ENCODE measurements around the gene EMC9. TPM values are rescaled to one million over a fixed set of nuclear protein-coding genes. Genes with fewer than 3 reads are reported as not detected.

Gene EMC9
- total RNA-seq, 1 donor from 2014 or later = 10.5 TPM

DNA sequence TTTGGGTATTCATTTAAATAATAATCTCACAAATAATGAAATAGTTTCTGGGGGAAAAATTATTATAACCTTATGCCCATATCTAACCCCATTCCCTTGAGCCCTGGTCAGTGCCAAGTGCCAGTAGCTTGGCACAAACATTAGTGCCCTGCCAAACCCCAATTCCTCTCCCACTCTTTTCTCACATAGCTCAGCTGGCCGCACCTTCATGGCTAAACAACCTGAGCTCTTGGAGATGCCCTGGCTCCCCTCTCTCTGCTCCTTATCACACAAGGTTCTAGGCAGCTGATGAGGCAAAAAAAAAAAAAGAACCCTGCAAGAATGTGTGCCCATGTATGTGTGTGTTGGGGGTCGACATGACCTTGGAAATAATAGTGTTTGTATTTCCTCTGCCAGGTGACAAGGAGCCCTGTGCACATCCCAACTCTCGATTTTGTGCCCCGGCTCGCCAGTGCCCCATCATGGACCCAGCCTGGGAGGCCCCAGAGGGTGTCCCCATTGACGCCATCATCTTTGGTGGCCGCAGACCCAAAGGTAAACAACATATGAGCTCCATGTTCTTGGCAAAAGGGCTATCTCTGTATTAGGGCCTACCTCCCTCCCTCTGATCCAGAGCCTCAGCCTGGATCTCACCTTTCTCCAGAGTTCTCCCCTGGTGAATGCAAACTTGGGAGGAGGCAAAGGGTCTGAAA, 38.9 kb downstream of the EMC9 start:
- DNase-seq = no peak
- Histone ChIP-seq H3K9me3 (no peaks in the 10 kb centered on the region), H3K27ac (no peak overlapping the region), H3K36me3 (peaks cover 35% of the 10 kb centered on the region), H3K27me3 (no peaks in the 10 kb centered on the region), H3K4me1 (no peaks in the 10 kb centered on the region), H3K4me3 (no peak overlapping the region)
- TF ChIP-seq CTCF (IDR thresholded peaks at IDR 0.05) = no peak
- no peak for ATAC-seq
- intact Hi-C loops (cut with DNase I) = loop anchor here (10.0 kb wide), 1 partner anchor 48 kb away; the partner anchor contains the start of gene CARMIL3

DNA sequence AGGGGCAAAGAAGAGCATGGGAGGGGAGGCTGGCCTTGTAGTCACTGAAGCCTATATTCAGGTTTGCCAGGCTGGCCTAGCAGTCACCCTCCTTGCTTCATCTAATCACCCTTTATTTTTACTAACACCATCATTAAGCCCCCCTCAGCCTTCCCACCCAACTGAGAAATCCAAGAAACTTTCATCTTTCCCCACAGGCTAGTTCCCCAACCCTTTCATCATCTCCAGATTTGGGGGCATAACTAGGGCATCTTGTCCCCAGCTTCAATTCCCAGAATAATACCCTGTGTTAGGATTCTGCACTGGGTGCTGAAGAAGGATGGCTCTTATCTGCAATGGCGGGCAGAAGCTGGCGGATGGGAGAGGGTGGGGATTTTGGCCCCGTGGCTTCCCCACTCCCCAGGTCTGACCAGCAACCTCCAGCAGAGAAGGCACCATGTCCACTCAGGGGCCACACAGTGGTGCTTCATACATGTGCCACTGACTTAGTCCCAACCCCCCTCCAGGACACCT, 40.4 kb downstream of the EMC9 start:
- intact Hi-C loops (cut with DNase I) = loop anchor here (10.0 kb wide), 1 partner anchor 46 kb away; the partner anchor contains the start of gene CARMIL3
- no peak for TF ChIP-seq CTCF (IDR thresholded peaks at IDR 0.05)
- Histone ChIP-seq H3K9me3 (no peaks in the 10 kb centered on the region), H3K4me1 (no peaks in the 10 kb centered on the region), H3K27ac (no peak overlapping the region), H3K36me3 (peaks cover 35% of the 10 kb centered on the region), H3K27me3 (no peaks in the 10 kb centered on the region), H3K4me3 (no peak overlapping the region)
- ATAC-seq (no peak), DNase-seq (no peak)

GRCh38 chr14:24100197-24100981, 41.0 kb downstream of the EMC9 start:
- H3K4me3 ChIP-seq = no peak overlapping the region
- peaks cover 5% of the 10 kb centered on the region for H3K4me1 ChIP-seq
- no peaks in the 10 kb centered on the region for H3K27me3 ChIP-seq
- no peak for TF ChIP-seq CTCF (IDR thresholded peaks at IDR 0.05)
- H3K27ac ChIP-seq = no peak overlapping the region
- intact Hi-C loops (cut with DNase I) = loop anchor here (10.0 kb wide), 1 partner anchor 46 kb away; the partner anchor contains the start of gene CARMIL3
- no peaks in the 10 kb centered on the region for H3K9me3 ChIP-seq
- DNase-seq (no peak), ATAC-seq (no peak)
- peaks cover 35% of the 10 kb centered on the region for H3K36me3 ChIP-seq

DNA sequence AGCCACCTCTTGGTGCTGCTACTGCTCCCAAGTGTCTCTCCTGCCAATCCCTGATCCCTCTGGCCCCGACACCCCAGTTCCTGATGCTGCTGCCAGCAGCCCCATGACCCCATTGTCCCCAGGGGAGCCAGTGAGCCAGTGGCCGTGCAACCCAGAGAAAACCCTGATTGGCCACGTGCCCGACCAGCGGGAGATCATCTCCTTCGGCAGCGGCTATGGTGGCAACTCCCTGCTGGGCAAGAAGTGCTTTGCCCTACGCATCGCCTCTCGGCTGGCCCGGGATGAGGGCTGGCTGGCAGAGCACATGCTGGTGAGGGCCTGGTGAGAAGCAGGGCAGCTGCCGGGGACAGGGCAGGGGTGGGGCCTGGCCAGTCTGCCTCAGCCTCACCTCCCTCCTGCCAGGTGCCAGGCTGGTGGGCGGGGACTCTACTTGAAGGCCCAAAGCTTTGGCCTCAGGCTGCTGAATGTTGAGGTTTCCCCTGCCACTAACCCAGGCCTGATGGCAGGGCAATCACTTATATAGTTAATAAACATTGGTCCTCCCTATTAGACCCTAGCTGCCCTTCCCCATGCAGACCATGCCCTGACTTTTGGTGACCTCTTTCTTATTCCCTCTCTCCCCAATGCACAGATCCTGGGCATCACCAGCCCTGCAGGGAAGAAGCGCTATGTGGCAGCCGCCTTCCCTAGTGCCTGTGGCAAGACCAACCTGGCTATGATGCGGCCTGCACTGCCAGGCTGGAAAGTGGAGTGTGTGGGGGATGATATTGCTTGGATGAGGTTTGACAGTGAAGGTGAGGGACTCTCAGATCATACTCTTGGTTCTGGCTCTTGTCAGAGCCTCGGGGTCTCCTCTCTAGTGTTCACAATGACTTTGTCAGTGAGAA, 42.2 kb downstream of the EMC9 start:
- H3K4me1 ChIP-seq = peaks cover 10% of the 10 kb centered on the region
- no peaks in the 10 kb centered on the region for H3K9me3 ChIP-seq
- H3K27me3 ChIP-seq = no peaks in the 10 kb centered on the region
- ATAC-seq (no peak), DNase-seq (peak; percentile 63)
- intact Hi-C loops (cut with DNase I) = no loop called here
- no peak for TF ChIP-seq CTCF (IDR thresholded peaks at IDR 0.05)
- H3K27ac ChIP-seq = no peak overlapping the region
- no peak overlapping the region for H3K4me3 ChIP-seq
- peaks cover 35% of the 10 kb centered on the region for H3K36me3 ChIP-seq

- H3K9me3 ChIP-seq = no peaks in the 10 kb centered on the region
- no peaks in the 10 kb centered on the region for H3K27me3 ChIP-seq
- intact Hi-C loops (cut with DNase I) = no loop called here
- H3K36me3 ChIP-seq = peaks cover 35% of the 10 kb centered on the region
- H3K4me1 ChIP-seq = peaks cover 15% of the 10 kb centered on the region
- H3K4me3 ChIP-seq = no peak overlapping the region
- no peak for TF ChIP-seq CTCF (IDR thresholded peaks at IDR 0.05)
- H3K27ac ChIP-seq = no peak overlapping the region
- no peak for ATAC-seq
- peak; percentile 57 for DNase-seq
These were observed 43.0 kb downstream of the EMC9 start for GRCh38 chr14:24098229-24098926.
